GM18867 (cell line): Measurements from ENCODE around the gene DENND2A.
"Not testable (repeated sequence)": the region's sequence is repeated elsewhere in the genome, so short reads cannot be mapped to it uniquely, and the experiment has no call there.

Experiments used
- ATAC-seq: cut with Tn5 transposase; IDR thresholded peaks from one replicate; pipeline ENCODE4 v1.9.1; 2021; ENCODE audit warnings: mild to moderate bottlenecking, moderate library complexity; ENCODE audit not compliant: unreplicated experiment

DENND2A gene

DNA sequence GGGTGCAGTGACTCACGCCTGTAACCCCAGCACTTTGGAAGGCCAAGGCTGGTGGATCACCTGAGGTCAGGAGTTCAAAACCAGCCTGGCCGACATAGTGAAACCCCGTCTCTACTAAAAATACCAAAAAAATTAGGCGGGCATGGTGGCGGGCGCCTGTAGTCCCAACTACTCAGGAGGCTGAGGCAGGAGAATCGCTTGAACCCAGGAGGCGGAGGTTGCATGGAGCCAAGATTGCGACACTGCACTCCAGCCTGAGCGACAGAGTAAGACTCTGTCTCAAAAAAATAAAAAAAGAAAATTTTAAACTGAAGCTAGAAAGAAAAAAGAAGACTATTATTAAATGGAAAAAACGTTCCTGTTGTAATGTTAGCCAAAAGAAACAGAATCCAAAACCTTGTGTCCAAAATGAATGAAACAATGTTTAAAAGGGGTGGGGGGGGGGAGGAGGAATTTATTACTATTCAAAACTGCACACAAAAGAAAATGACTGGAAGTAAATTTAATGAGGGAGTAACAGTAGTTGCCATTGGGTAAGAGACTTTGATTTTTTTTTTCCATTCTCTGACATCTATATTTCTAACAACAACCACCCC is 20.6 kb downstream of the DENND2A start:
- ATAC-seq, result not testable (repeated sequence)

GRCh38 chr7:140619176-140619575 is 21.4 kb downstream of the DENND2A start:
- ATAC-seq, result no peak

DNA sequence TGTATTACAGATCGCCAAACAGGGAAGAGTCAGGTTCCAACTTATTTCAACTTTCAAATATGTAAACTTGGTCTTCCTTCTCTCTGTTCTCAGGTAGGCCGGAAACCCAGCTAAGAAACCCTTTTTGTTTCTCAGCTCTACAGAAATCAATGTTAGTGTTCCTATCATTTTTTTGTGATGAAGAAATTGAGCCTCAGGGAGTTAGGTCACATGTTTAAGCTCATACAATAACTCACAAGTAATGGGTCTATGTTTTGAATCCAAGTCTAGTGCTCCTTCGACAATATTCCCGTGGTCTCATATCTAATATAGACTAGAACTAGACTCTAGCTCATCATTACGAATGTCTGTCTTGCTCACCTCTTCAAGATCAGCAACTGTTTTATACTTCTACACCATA is 22.3 kb downstream of the DENND2A start:
- ATAC-seq, result no peak

DNA sequence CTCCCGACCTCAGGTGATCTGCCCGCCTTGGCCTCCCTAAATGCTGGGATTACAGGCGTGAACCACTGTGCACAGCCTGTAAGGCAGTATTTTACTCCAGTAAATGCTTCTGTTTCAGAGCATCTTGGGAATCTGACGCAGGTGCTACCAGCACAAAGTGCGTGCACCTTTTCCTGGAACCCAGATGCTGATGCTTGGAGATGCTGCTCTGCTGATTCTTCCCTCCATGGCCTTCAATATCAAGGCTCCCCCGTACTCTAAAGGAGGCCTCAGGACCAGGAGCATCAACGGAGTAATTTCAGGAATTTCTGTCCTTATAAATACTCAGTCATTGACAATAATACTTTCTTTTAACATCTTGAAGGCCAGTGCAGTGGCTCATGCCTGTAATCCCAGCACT is 23.5 kb downstream of the DENND2A start:
- no peak for ATAC-seq

DNA sequence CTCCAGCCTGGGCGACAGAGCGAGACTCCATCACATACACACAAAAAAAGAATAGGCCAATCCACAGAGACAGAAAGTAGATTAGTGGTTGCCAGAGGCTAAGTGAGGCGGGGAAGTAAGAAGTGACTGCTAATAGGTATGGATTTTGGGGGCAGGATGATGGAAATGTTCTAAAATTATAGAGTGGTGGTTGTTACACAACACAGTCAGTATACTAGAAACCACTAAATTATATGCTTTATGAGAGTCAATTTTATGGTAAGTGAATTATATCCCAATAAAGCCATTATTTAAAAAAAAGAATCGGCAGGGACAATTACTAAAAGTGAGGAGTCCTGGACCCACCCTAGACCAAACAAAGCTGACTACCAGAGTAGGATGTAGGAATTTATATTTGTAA is 24.3 kb downstream of the DENND2A start:
- ATAC-seq, result no peak

DNA sequence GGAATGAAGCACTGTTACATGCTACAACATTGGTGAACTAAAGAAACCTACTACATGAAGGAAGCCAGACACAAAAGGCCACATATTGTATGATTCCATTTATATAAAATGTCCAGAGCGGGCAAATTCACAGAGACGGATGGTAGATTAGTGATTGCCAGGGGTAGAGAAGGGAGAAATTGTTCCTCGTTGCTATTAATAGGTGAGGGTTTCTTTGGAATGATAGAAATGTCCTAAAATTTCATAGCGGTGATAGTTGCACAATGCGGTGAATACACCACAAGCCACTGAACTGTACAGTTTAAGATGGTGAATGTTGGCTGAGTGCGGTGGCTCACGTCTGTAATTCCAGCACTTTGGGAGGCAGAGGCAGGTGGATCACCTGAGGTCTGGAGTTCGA is 29.0 kb downstream of the DENND2A start:
- ATAC-seq, result no peak

- ATAC-seq, result no peak
Observed at GRCh38 chr7:140610204-140611165, 30.1 kb downstream of the DENND2A start.

GRCh38 chr7:140609646-140610045 is 31.0 kb downstream of the DENND2A start:
- no peak for ATAC-seq

- ATAC-seq, result no peak
Observed at GRCh38 chr7:140607441-140607989, 33.1 kb downstream of the DENND2A start.

- ATAC-seq, result no peak
Observed at GRCh38 chr7:140605337-140605736, 35.3 kb downstream of the DENND2A start.

DNA sequence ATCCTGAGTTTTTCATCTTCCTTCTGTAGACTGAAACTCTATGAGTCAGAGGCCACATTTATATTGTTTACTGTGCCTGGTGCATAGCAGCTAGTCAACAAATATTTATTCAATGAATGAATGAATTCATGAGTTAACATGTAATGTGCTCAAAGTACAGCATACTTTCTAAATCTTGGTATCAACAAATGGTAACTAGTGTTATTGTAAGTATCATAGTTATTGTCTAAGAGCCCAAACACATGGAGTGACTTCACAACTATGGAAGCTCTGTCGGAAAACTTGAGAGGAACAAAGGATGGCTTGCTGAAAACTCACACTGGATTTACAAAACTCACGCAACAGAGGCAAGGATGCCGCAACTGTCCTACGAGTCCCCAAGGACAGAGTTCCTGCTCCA is 35.9 kb downstream of the DENND2A start:
- ATAC-seq, result no peak

- no peak for ATAC-seq
Observed at GRCh38 chr7:140604076-140604475, 36.5 kb downstream of the DENND2A start.

DNA sequence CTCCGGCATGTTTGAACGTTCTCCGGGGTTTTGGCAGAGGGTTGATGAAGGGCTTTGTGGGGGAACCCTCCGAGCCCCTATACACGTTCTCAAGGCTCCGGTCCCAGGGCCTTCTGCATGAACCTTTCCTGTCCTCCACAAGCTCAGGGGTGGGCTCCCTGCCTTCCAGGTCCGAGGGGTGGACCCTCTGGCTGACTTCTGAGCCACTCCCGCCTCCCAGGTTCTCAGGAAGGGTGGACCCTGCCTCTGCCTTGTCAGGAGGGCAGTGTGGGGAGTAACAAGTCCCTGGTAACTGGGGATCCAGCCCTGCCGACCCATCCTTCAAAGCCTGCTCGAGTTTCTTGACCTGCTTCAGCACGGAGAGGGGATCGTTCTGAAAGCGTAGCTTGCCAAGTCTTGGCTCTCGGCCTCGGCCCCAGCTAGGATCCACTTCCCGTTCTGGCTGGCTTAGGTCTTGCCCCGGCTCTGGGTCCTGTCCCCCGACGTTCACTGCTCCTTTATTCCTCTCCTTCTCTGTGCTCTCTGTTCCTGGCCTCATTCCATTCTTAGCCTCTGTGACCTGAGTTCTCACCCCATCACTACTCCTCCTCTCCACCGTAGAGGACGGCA is 38.9 kb downstream of the DENND2A start:
- no peak for ATAC-seq

GRCh38 chr7:140600341-140600740 is 40.3 kb downstream of the DENND2A start:
- no peak for ATAC-seq

DNA sequence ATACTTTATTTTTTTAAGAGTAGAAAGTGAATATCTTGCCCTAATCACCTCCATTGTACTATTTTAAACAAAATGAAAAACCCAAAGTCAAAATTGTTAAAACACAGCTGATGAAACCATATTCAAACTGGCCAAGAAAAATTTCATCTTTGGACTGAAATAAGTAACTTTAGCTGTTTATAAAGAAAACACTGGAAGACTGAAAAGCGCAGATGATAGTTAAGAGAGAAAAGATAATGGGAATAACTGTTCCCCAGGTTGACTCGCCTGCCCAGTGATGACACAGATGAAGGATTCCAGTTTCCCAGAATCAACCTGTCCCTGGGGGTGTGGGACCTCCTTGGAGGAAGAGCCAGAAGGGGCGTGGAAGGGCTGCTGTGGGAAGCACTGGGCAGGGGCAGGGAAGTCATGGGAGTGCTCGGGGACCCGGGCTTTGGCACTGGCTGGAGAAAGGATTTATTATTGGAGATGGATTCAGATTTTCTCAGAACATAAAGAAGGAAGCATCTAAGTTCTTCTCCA is 43.1 kb downstream of the DENND2A start:
- ATAC-seq, result no peak

DNA sequence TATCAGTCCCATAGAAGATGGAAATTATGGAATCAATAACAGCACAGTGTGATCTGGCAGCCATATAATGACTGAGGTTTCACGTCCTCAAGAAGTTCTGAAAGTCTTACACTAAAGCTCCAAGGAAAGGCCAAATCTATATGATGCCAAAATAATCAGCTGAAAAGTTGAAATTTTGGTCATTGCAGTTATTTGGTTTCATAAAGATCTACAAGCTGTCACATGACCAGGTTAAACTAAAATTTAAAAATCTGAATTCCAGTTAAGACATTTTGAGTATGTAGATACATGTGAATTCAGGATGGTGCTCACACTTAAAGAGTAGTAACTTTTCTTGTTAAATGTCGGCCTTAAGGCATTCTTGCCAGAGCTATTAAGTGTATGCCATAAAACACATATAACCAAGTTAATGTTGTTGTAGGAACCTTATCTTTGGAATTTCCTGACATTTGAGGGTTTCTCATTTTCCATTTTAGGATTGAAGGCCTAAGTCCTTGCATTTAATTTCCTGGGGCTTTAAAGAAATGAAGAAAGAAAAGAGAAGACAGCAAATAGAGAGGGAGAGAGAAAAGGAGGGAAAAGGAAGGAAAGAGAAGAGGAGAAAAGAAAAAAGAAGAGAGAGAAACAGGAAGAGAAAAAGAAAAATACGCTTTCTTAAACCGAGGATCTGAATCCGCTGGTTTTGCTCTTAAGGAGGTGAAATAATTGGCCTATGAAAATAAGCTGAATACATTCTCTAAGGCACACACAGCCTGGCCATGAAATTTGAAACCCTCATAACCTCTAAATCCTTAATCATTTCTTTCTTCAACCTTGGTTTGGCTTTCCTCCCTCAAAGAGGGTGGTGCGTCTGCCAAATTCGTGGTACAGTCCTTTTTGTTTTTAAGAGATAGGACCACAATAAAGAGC is 43.8 kb downstream of the DENND2A start:
- ATAC-seq, result no peak

- no peak for ATAC-seq
Observed at GRCh38 chr7:140595468-140596092, 45.0 kb downstream of the DENND2A start.

GRCh38 chr7:140594131-140594691 is 46.4 kb downstream of the DENND2A start:
- no peak for ATAC-seq

DNA sequence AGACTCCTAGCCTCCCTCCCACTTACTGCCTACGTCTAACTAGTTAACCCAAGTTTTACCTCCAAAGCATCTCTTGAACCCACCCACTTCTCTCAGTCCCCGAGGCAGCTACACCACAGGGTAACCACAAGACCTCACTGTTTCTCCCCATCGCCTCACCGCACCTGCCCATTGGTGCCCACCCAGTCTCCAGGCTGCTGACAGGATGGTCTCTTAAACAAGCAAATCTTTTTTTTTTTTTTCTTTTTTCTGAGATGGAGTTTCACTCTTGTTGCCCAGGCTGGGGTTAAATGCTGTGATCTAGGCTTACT is 47.0 kb downstream of the DENND2A start:
- ATAC-seq, result peak; percentile 50
